Lower leg skin (tissue), 4 donors: ENCODE results near the gene ADAMTS19. TPM values are rescaled to one million over a fixed set of nuclear protein-coding genes. Genes with fewer than 3 reads are reported as not detected.

Experiments
- DNase-seq, 2 donors: peaks; one replicate each; pipeline ENCODE4 v3.0.0-alpha.2; 2019; ENCODE audit warnings: low spot score in 2 of 2
- H3K4me3 ChIP-seq: fragments of 200-600 bp; sonication (generic); 2 replicates; pipeline ENCODE4 v1.5.1; 2017; ENCODE audit warnings: mild to moderate bottlenecking, low read depth; ENCODE audit not compliant: poor library complexity, severe bottlenecking
- CTCF ChIP-seq, 3 donors: fragments of 450-650 bp; IDR thresholded peaks; one replicate each; pipeline ENCODE4 v1.5.1; 2016; ENCODE audit warnings: antibody characterized with exemption in 3 of 3, mild to moderate bottlenecking in 3 of 3, moderate library complexity in 2 of 3
- POLR2A ChIP-seq, 2 donors: fragments of 450-650 bp; IDR thresholded peaks; one replicate each; pipeline ENCODE4 v1.6.1; 2016 to 2017; ENCODE audit warnings: antibody characterized with exemption in 2 of 2, mild to moderate bottlenecking in 1 of 2, moderate library complexity in 1 of 2
- WGBS, 2 donors: methylation state at CpG; one replicate each; pipeline ENCODE4 v1.1.5; 2018; 5-methylcytosine and 5-hydroxymethylcytosine counted together
- intact Hi-C: fragments of 100-400 bp; cut with DNase I; formaldehyde crosslinking; loops from one replicate; pipeline ENCODE4 v1.15.0; 2023; ENCODE audit warnings: low total_unique reads
- total RNA-seq, 4 donors: library from RNA; depleted of rRNA; stranded (reverse); fragments of >200 nt; gene quantifications; one replicate each; pipeline ENCODE4 v1.1.0, GENCODE V29; 2016

ADAMTS19 gene
- total RNA-seq, 4 donors from 2014 or later = 0.13 TPM; not detected in 3

GRCh38 chr5:129499208-129499852, 39.2 kb downstream of the ADAMTS19 start:
- no peak for DNase-seq
- no peak for TF ChIP-seq POLR2A (IDR thresholded peaks at IDR 0.05)
- intact Hi-C loops = no loop called here
- no peak overlapping the region for H3K4me3 ChIP-seq

- intact Hi-C loops = no loop called here
- WGBS, 2 donors = 81 to 82% methylated on average over 3 of the region's 3 CpGs
- no peak for TF ChIP-seq POLR2A (IDR thresholded peaks at IDR 0.05)
- TF ChIP-seq CTCF (IDR thresholded peaks at IDR 0.05) = no peak
- H3K4me3 ChIP-seq = no peak overlapping the region
- DNase-seq = no peak
Measured at GRCh38 chr5:129500101-129500500, 40.0 kb downstream of the ADAMTS19 start.

- no peak for DNase-seq
- WGBS, 2 donors = 90 to 91% methylated on average over 1 of the region's 1 CpG
- no peak overlapping the region for H3K4me3 ChIP-seq
- no peak for TF ChIP-seq CTCF (IDR thresholded peaks at IDR 0.05)
- no peak for TF ChIP-seq POLR2A (IDR thresholded peaks at IDR 0.05)
- intact Hi-C loops = no loop called here
Measured at GRCh38 chr5:129506086-129506485, 46.0 kb downstream of the ADAMTS19 start.

- DNase-seq = no peak
- H3K4me3 ChIP-seq = no peak overlapping the region
- intact Hi-C loops = no loop called here
- TF ChIP-seq CTCF (IDR thresholded peaks at IDR 0.05) (no peak), POLR2A (IDR thresholded peaks at IDR 0.05) (no peak)
Measured at GRCh38 chr5:129506950-129507349, 46.9 kb downstream of the ADAMTS19 start.

- DNase-seq = no peak
- H3K4me3 ChIP-seq = no peak overlapping the region
- intact Hi-C loops = no loop called here
- TF ChIP-seq CTCF (IDR thresholded peaks at IDR 0.05) (no peak), POLR2A (IDR thresholded peaks at IDR 0.05) (no peak)
- WGBS, 2 donors = 86% methylated on average over 6 of the region's 6 CpGs
Measured at GRCh38 chr5:129507527-129507926, 47.4 kb downstream of the ADAMTS19 start.

GRCh38 chr5:129508606-129509005, 48.5 kb downstream of the ADAMTS19 start:
- H3K4me3 ChIP-seq = no peak overlapping the region

More at GRCh38 chr5:129508606-129509005, 48.5 kb downstream of the ADAMTS19 start:
- WGBS, 2 donors = 67 to 68% methylated on average over 2 of the region's 2 CpGs
- no peak for DNase-seq
- intact Hi-C loops = no loop called here
- TF ChIP-seq CTCF (IDR thresholded peaks at IDR 0.05) (no peak), POLR2A (IDR thresholded peaks at IDR 0.05) (no peak)
